Fibroblast of peridontal ligament (primary cell): ENCODE results near the gene ATG4B.

Source experiments
- DNase-seq: peaks from one replicate; pipeline ENCODE4 v3.0.0-alpha.2; 2010; ENCODE audit errors: extremely low read depth

The ATG4B gene

DNA sequence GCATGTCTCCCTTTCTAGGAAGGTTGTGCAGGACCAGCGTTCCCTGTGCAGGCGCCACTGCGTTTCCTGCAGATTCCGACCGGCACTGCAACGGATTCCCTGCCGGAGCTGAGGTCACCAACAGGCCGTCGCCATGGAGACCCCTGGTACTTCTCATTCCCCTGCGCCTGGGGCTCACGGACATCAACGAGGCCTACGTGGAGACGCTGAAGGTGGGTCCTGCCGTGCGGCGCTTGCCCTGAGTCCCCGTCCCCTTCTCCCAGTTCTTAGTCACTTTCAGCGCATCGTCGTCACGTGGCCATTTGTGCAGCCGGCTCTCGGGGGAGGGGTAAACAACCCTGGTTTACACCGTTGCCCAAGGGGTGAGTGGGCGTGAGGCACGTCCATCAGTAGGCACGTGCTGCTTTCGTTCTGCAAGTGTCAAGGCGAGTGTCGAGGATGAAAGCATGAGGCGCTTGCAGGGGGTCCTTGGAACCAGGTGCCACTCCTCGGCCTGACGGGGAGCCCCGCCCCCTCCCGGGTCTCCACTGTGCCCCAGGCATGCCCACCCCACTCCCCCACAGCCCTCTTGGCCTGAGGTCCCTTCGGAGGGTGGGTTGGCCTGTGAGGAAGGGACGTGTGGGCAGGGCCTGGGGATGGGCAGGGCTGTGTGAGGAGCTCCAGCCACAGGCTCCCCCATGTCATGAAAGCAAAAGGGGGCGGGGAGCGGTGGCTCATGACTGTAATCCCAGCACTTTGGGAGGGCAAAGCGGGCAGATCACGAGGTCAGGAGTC is 29.3 kb downstream of the ATG4B start:
- no peak for DNase-seq

DNA sequence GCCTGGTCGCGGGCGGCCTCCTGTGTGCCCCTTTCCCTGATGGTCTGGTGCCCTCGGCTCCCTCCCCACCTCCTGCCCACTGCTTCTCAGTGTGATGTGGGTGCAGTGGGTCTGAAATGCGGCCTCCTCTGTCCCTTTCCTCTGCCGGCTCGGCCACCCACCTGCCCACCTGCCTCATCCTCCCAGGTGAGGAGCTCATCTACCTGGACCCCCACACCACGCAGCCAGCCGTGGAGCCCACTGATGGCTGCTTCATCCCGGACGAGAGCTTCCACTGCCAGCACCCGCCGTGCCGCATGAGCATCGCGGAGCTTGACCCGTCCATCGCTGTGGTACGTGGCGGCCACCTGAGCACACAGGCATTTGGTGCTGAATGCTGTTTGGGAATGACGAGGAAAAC is 30.9 kb downstream of the ATG4B start:
- no peak for DNase-seq

DNA sequence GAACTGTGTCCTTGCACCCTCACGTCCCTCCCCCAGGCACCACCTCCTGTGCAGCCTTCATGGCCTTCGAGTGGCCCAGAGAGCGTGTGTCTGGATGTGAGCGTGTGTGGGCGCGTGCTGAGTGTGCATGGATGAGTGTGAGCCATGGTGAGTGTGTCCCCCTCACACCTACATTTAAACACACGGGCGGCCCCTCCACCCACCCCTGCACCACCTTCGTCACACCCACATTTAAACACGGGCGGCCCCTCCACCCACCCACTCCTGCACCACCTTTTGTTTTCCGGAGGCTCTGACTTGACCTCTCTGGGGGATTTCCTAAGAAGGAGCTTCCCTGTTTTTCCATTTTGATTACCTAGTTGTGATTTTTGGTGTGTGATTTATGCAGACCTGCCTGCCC is 31.3 kb downstream of the ATG4B start:
- no peak for DNase-seq

DNA sequence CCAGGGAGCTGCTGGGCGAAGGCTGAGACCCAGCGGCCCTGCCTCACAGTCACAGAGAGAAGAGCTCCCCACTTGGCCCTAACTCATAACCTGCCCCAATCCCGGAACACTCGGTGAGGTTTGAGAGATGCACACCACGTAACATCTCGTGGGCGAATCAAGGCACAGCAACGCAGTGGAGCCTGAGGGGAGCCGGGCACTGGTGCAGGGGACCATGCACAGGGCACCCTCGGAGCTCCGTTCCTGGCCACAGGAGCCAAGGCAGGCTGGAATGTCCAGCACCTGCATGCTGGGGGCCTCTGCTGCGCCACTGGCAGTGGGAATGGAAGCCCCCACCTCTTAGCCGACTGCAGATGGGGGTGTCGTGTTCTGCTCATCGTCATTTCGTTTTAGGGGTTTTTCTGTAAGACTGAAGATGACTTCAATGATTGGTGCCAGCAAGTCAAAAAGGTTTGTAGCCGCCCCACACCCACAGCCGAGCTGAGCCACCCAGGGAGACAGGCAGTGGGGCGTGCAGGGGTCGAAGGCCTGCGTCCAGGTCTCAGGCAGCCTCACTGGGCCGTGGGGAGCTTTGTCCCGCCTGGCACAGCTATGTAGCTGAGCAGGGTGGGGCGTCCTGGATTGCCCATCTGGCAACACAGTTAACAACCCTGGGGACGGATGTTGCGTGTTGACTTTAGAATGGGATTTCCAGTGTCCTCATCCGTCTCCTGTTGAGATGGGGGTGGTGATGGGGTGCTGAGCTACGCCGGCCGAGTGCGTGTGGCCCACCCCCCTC is 33.0 kb downstream of the ATG4B start:
- no peak for DNase-seq

DNA sequence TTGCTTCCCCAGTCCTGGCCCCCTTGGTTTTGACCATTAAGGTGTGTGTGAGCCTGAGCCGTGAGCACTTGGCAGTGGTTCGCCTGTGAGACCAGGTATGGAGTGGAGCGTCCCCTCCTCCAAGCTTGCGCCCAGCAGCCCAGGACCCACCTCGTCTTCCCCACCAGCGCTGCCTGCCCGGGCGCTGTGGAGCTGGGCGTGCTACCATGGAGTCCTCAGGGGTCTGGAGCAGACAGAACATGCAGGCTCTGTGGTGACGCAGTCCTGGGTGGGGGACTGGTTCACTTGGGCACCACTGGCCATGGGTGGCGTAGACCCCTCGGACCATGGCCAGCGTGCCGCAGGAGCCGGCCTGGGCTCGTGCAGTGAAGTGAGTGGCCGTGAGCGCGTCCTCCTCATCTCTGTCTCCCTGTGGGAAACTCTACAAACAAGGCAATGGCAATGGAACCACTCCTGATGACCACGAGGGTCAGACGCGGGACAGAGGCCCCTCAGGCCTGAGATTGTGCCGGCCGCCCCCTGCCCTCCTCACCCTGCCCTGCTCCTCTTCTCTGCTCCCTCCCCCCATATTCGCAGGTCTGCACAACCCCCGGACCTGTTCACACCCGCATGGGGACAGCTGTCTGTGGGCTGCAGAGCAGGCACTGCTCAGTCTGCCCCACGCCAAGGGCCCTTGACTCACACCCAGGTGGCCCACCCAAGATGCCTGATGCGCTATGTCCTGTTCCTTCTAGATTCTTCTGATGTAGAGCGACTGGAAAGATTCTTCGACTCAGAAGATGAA is 34.2 kb downstream of the ATG4B start:
- no peak for DNase-seq

DNA sequence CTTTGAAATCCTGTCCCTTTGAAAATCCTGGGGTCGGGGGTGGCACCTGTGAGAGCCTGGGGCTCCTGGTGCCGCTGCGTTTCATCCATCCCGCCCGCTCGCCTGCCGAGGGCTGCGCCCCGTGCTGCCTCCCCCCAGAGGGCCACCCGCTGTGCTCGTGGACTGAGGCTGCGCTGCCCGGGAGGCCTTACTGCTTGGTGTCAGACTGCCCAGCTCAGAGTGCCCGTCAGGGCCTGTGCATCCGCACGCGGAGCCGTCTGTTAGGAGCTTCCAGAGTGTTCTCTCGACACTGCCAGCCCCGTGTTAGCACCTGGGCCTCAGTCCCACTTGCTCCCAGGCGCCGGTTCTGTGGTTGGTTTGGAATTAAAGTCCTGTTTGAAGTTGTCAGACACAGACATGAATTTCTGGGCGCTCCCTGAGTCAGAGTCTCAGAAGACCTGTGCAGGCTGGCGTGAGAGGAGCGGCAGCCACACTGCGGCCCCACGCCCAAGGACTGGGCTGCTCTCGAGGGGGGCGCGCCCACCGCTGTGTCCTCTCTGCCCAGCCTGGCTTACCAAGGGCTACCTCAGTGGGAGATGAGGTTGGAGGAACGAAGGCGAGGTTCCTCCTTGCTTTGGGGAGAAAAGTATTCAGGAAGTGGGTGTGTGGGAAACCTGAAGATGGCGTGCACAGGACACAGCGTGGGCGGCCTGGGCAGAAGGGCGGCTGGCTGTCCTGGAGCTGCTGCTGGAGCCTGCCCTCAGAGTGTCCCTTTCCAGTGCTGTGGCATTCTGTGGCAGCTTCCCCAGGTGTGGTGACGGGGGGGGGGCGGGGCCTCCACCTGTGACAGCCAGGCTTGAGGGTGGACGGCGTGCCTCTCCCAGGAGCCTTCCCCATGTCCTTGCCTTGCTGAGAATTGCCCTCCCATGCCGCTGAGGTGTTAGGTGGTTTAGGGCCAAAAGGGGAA is 35.0 kb downstream of the ATG4B start:
- no peak for DNase-seq

DNA sequence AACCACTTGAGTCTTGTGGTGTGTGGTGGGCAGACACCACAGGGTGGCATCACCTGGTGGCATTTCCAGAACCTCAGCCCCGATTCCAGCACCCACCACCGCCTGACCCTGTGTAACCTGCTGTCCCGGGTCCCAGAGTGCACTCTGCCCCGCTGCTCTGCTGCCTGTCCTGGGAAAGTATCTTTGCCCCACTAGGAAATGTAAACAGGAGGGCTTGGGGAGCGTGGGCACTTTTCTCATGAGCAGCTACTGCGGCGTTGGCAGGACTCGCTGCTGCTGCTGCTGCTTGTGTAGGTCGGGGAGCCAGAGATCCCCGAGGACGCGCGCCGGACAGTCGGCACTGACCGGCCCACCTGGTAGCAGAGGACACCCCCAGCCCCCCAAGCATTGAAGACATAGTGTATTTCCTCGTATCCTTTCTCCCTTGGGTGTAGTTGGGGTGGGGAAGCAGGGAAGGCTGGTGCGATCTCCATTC is 35.7 kb downstream of the ATG4B start:
- DNase-seq: no peak

DNA sequence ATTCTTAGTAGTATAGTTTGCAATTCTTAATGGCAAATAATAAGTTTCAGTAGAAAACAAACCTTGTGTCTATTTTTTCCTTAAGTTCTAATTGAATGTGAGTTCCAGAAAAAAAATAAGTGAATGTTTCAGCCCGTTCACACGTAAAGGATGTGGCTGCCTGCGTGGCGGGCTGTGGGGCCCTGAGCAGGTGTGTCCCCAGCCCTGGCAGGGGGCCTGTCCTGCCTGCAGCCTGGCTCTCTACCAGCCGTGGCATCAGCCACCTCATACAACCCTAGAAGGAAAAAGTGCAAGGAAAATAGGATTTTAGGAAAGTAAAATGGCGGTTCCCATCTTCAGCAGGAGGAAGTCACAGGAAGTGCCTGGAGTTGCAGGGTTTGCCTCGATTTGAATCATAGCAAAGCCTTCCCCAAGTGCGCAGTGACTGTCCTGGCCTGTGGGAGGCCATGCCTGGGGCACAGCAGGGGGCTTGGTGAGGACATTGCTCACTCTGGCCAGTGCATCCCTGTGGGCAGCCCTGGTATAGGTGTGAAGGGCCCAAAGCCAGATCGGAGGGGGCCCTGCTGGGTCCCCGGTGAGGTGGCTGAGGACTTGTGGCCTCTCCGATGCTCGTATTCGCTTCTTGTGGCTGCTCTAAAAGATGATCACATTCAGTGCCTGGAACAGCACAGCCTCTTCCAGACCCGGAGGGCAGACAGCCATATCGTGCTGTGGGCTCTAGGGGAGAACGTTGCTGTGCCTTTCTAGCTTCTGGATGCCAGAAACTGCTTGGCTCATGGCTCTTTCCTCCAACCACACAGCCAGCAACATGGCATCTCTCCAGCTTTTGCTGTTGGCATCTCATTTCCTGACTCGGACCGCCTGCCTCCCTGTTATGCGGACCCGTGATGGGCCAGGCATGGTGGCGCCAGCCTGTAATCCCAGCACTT is 36.6 kb downstream of the ATG4B start:
- peak; percentile 38 for DNase-seq

DNA sequence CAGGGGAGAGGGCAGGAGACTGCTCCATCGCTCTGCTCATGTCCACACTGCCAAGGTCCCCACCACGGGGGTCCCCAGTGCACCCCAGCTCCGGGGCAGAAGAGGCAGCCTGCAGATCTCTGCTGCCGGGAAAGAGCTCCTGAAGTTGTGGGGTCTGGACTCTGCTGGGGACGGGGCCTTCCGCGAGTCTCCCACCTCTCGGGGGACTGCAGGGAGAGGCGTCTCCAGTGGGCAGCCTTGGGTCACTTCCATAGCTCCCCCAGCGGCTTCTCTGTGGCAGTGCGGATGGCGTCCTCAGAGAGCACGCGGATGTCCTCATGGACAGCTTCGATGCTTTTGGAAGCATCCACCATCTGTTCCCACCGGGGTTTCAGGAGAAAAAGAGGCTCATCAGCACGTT is 38.4 kb downstream of the ATG4B start:
- no peak for DNase-seq

DNA sequence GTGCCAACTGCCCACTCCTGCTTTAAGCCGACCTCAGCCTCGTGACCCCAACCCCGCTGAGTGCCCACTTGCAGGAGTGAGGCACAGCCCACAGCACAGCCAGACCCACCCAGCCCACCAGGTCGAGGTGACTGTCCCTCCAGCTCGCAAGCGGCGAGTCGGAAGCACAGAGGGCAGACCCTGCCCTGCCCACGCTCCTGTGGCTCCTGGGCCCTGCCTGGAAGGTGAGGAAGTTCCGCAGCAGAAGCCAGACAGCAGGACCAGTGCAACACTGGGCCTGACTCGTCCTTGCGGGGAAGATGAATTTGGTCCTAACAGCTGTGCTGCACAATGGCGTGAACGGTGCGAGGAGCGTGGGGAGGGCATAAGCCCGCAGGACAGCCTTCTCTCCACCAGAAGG is 39.2 kb downstream of the ATG4B start:
- DNase-seq: no peak

DNA sequence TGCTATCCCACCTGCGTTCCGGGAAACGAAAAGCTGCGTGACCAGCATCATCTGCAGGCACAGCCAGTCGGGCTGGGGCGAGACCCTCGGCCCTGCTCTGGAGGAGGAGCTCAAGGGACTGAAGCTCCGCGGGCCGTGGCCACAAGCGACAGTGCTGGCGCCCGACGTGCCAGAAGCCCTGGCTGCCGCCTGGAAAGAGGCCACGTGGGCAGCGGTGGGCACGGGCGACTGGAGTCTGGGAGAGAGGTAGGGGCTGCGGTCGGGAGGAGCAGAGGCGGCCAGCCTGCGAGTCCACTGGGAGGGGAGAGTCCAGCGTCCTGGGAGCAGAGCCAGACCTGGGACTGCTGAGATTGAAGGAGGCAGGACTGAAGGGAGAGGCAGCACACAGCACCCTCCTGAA is 39.9 kb downstream of the ATG4B start:
- DNase-seq: no peak

DNA sequence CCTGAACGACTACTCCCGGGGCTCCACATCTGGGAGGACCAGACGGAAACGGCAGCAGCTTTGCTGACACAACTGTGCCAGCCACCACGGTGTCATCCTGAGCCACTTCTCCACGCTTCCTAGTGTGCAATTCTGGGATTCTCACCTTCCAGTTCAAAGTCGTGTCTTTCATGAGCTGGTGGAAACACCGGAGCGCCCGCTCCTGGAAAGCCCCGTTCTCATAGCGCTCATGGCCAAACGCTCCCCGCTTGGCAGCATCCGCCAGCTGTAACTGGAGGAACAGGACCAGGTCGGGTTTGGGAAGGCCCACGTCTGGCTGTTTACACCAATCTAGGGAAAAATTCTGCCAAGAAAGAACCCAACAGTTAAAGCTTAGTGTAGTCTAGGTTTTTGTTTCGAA is 40.8 kb downstream of the ATG4B start:
- DNase-seq: no peak

DNA sequence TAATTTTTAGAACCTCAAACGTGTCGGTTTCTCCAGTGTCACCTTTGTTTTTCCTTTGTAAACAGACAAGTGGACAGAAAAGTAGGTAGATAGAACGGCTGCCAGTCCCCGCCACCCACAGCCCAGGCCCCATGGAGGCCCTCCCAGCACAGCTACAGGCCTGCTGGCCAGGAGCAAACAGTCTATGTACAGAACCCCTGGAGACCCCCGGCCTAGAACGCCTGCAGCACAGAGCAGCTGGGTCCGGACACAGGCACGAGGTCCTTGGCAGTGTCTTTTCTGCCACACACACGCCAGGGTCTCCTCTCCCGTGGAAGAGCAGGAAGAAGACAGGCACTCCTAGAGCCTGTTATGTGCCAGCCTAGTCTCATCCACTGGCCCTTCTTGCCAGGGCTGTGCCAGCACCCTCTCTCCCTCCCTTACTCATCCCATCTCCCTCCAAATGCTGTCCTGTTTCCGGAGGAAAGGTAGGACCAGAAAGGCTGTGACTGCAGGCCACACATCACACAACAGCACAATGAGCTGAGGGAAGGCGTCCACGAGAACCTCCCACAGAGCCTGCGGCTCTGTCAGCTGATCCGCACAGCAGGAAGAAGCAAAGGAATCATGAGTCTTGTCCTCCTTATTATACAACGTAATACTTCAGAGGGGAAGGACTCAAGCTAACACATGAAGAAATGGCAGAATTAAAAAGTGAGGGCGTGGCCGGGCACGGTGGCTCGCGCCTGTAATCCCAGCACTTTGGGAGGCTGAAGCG is 41.5 kb downstream of the ATG4B start:
- DNase-seq: no peak

DNA sequence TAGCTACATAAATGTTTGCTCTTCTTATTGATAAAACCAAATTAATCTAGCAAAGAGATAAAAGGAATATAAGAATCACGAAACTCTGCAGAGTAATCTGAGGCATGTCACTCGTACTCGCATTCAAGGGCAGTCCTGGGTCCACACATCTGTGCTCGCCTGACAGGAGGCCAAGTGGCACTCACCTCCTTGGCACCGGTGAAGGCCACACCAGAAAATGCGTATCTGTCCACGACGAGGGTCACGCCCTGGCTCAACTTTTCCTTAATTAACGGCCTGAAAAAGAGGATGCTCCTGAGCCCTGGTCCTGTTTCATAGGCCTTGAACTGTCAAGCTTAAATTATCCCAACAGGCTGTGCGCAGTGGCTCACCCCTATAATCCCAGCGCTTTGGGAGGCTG is 42.6 kb downstream of the ATG4B start:
- no peak for DNase-seq

DNA sequence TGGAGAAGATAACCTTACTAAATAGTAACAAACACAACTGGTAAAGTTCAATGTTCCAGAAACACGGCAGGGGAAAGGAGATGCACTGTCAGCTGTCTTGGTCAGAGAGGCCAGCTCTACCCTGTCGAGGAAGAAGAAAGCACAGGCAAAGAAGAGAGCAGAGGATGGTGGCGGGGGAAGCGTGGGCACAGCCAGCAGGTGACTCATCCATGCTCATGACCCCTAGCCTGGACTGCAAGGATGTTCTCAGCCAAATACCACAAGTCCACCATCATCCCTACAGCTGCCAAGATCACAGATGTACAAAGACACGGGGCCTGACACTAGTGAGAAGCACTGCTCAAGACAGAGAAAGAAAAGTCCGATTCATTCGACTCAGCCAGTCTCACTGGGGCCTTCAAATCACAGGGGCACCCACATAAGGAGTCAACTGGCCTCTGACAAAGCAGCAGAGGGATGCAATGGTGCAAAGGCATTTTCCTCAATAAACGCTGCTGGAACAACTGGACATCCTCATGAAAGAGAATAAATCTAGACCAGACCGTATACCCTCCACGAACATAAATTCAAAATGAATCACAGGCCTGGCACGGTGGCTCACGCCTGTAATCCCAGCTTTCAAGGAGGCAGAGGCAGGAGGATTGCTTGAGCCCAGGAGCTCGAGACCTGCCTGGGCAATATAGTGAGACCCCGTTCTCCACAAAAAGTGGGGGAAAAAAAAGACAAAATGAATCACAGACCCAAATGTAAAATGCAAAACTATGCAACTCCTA is 43.5 kb downstream of the ATG4B start:
- peak; percentile 97 for DNase-seq

DNA sequence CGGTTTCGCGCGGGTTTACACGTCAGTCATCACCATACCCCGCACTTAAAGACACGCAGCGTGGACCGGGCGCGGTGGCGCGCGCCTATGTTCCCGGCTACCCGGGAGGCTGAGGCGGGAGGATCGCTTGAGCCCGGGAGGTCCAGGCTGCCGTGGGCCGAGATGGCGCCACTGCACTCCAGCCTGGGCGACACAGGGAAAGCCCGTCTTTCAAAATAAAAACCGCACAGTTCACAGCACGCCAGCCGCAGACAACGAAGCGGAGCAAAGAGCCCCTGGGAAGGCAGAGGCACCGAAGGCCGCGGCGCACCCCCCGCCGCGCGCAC is 48.8 kb downstream of the ATG4B start:
- no peak for DNase-seq

DNA sequence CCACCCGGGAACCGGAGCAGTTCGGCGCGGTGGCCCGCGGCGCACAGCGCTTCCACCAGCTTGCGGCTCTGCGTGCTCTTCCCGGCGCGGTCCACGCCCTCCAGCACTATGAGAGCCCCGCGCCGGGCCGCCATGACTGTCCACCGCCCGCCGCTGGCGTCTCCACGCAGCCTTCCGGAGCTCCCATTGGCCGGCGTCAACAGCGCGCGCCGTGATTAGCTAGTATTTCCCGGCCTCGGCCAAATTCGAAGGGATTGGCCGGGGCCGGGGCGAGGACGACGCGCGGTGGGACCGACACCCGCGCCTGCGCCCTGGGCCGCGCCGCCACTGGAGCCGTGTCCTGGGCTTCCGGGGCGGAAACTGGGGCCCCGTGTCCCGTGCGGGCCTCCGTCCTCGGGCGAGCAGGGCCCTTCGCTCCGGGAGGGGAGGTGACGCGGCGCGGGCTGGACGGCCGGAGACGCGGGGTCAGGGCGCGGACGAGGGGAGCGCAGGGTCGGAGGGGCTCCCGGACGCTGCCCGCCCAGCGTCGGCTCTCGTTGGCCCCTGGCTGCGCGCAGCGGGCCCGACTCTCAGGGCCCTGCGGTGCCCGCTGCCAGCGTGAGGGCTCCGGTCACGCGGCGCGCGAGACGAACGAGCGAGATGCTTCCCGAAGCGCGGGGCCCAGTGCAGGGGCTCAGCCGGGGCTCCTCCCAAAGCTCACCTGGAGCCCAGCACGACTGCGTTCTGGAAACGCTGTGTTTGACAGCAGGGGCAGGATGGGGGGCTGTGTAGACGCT is 49.3 kb downstream of the ATG4B start, which contains the start of gene DTYMK:
Gene DTYMK (minus strand): TSS at position 166 of the 776 bp plus-strand sequence. CDS start 32 bp downstream, at position 134.
- DNase-seq: peak; percentile 91

DNA sequence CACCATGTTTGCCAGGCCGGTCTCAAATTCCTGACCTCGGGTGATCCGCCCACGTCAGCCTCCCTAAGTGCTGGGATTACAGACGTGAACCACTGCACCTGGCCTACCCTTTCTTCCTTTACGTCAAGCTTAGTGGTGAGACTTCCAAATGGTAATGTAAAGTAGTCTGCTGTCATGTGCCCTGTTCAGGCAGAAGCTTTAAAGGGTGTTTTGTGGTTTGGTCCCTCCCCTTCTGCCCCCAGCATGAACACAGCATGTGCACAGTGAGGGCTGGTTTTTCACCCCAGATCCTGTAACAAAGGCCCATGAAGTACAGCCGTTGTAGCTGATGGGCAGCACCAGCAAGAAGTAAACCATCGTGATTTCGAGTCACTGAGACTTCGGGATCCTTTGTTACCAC is 51.8 kb downstream of the ATG4B start:
- no peak for DNase-seq
